Umbilical cord (tissue), 2 donors: ENCODE results near the gene FOXP1. TPM values are rescaled to one million over a fixed set of nuclear protein-coding genes. Genes with fewer than 3 reads are reported as not detected.
A peak's percentile ranks its signal among the peaks of the same experiment; 100 is the strongest.

Experiments used
- DNase-seq: peaks from one replicate; pipeline ENCODE4 v3.0.0-alpha.2; 2015; ENCODE audit warnings: low spot score
- total RNA-seq: library from RNA; depleted of rRNA; stranded (reverse); fragments of >200 nt; gene quantifications from one replicate; pipeline ENCODE4 v1.2.3, GENCODE V29; 2014; ENCODE audit warnings: low replicate concordance; ENCODE audit not compliant: insufficient read depth

Gene FOXP1
- total RNA-seq, 1 donor from 2014 or later = 148 TPM

DNA sequence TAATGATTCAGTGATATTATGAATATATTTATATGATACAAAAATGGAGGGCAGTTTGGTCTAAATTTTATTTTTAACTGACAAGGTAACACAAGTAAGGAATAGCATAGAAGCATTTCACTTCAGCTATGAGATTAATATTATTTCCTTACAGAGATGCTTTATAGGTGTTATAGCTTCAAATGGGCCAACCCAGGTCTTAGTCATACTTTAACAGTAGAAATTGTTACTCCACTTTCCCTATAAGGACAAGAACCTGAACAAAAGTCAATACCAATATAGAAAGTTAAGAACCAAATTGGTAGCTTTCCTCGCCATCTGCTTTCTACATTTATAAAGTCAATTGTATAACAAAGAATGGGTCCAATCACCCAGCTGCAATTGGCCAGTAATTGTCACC, 570.6 kb downstream of the FOXP1 start:
- DNase-seq = no peak

GRCh38 chr3:71011565-71012287, 571.8 kb downstream of the FOXP1 start:
- DNase-seq = no peak

DNA sequence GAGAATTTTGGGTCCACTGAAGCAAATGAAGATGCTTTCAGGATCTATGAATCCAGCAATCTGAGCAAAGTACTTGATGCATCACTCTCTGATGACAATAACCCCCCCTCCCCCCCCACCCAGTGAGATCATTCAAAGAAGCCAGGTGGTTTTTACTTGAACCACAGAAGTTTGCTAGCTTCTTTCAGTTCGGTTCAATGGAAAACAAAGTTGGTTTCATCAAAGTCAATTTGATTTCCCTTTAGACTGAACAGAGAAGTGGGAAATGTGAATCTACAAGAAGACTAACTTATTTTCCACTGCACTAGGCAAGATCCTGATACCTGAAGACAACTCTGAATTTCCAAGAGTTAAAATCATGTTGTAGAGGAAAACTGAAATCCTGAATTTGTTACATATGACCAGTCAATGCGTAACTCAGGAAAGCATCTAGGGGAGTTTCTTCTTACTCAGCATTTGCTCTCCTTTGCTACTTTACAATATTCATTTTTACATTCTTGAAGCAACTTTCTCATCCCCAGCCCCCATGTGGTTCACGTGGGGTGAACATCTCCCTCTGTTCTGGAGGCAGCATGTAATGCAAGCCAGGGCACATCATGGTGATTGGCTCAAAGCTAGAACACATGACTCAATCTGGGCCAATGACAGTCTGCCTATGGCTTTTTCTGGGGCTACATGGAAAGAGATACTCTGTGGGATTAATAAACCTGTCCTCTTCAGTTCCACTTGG, 572.6 kb downstream of the FOXP1 start:
- no peak for DNase-seq

DNA sequence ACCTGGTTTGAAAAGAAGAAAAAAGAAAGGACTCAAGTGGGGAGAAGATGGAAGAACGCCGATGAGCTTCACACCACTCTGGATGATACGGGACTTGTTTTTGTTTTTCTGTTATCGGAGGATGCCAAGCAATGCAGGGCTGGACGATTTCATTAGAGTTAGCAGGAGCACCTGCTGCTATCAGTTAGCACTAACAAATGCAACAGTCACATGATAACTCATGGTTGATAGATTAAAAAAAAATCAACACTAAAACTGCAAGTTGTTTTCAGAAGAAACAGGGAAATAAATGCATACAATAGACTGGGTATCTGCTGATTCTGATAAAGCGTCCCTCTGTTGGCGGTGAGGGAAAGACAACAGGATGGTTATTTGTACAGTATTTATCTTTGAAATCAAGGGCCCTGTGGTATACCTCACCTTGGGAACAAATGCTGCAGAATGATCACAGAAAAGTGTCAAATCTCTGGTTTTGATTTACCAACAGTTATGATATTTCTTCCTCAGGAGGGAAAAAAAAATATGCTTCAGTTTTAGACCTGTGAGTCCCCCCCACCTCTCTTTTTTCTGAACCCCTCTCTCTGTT, 575.1 kb downstream of the FOXP1 start:
- no peak for DNase-seq

DNA sequence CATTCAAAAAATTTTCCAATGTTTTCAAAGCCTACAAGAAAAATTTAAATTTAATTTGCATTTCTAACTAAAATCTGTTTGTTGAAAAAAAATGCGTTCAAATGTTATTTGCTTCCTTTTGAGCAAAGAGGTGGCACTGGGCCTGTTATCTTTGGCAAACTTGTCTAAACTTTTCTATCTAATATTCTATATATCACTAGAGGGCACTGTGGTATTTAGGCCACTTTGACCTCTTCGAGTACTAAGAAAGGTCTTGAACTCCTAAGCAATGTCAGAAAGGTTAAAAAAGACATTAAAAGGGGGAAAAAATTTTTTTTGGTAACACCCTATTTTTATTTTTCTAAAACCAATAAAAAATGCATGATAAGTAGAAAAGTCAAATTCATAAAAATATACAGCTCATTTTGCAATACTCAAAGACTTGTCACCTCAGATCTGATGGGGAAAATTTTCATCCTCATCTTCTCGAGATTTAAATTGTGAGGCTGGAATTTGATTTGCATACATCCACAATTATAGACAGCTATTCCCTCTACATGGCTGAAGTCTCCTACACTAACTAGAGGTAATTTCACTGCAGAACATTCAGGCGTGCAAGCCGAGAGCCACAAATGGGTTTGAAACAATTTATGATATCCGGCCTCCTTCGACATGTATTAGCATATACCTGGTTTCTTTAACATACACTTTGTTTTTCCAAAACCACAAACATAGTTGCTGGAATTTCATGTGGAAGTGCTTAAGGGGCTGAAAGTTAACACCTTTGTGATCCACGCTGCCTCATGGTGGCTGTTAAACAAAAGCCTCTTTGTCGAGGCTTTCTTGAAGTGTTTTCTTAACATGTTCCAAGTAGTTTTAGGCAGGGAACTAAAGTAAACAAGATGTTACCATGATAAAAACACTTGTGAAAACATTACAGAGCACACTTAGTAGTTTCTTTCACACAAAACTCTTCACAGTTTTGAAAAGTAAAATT, 576.4 kb downstream of the FOXP1 start:
- DNase-seq = peak; percentile 53

- DNase-seq = peak; percentile 64
These were observed 577.7 kb downstream of the FOXP1 start for GRCh38 chr3:71005702-71006321.

GRCh38 chr3:71003511-71003910, 580.0 kb downstream of the FOXP1 start:
- DNase-seq = no peak

DNA sequence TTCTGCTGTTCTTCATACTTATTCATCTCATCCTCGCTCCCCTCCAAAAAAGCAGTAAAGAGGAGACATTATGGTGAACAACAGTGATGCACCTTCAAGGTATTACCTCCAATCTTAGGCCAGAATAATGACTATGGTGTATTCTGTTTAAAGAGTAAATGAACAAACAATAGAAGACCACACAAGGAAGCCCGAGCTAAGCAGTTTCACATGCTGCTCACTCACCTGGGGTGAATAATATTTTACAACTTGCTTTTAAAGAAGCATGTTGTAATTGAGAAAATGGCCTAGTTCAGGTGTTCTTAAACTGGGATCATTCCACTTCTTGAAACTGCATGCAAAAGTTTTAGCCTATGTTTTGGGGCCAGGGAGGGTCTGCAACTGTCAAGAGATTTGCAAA, 581.2 kb downstream of the FOXP1 start:
- DNase-seq = no peak

DNA sequence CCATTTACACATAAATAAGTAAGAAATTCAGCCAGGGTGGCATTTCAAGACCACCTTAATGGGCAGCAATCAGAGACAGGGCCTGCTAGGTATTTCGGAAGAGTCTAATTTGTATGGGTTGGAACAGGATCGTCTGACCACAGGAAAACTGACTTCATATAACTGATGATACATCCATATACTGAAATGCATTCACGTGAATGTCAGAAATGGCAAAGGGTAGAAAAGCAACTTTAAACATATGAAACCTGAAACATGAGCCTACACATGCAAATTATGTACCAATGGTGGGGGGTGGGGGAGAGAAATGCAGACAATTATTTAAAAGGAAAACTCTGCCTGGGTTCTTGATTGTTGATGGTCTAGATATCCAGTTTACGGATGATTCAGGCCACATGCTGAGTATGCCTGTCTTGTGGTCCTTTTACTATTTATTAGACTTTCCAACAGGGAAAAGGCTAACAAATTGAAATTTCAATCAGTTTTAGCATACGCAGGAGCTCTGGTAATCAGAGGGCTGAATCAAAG, 582.2 kb downstream of the FOXP1 start:
- DNase-seq = no peak

GRCh38 chr3:71000483-71000882, 583.0 kb downstream of the FOXP1 start:
- no peak for DNase-seq

DNA sequence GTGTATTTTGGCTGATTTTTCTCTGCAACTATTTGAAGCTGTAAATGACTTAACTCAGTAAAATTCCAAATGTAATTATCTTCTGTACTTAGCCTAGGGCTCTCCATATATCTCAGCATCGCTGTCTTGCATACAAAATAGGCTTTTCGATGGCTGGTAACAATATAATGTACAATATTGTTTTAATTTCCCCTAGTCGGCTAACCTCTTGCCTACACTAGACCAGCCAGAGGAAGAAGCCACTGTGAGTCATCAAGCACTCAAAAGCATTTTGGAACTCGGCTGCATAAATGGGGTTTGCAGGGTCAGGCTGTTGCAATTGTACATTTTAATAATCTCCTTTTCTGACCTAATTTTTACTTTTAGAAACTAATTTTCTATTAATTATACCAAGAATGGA, 583.8 kb downstream of the FOXP1 start:
- DNase-seq = no peak

DNA sequence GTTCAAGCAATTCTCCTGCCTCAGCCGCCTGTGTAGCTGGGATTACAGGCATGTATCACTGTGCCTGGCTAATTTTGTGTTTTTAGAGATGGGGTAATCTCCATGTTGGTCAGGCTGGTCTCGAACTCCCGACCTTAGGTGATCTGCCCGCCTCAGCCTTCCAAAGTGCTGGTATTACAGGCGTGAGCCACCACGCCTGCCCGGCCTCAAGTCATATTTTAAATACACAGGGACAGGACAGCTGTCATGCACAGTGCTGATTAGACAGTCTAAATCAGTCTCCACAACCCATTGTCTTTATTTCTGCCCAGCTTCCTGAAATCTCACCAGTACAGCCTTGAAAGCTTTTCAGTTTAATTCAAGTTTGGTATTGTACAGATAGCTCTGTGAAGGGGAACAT, 587.4 kb downstream of the FOXP1 start:
- DNase-seq = no peak

GRCh38 chr3:70994644-70995043, 588.9 kb downstream of the FOXP1 start:
- no peak for DNase-seq

DNA sequence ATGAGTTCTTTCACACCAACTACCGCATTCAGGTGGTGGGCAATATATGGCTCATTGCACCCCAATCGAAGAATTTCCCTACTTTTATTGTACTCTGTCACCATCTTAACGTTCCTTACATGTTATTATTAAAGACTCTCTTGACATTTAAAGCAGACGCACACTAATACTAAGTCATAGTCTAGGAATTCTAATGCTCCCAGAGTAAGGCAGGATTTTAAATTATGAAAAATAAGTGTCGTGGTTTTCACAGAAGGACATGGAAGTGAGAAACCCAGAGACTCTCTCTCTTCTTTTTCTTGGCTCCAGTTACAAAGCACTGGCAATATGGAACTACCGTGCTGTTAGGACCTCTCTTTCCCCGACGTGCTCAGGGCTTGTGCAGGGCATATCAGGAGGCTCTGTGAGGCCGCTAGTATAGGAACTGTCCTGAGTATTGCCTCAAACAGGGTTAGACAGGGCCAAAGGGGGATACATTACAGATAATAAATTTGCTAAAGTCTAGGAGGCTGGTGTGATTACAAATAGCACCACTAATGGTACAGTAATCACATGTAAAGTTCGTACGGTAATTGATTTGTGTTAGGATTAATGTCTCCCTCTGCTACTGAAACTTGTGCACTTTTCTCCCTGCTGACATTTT, 590.8 kb downstream of the FOXP1 start:
- no peak for DNase-seq

GRCh38 chr3:70992131-70992530, 591.4 kb downstream of the FOXP1 start:
- no peak for DNase-seq

- no peak for DNase-seq
These were observed 592.8 kb downstream of the FOXP1 start for GRCh38 chr3:70990723-70991122.

DNA sequence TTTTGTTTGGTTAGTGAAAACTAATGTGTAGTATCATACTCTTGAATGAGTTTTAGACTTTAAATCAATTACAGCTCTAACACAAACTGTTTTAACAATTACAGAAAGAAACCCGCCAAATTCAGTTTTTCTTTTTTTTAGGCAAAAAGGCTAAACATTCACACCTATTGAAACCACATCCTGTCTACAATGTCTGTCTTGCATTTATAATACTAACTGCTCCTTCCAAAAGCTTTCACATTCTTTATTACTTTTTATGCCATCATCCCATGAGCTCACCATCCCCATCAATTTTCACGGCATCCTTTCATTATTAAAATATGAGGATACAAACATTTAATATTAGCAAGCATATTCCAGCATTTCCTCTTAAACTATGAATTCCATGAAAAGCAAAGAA, 593.3 kb downstream of the FOXP1 start:
- DNase-seq = no peak

DNA sequence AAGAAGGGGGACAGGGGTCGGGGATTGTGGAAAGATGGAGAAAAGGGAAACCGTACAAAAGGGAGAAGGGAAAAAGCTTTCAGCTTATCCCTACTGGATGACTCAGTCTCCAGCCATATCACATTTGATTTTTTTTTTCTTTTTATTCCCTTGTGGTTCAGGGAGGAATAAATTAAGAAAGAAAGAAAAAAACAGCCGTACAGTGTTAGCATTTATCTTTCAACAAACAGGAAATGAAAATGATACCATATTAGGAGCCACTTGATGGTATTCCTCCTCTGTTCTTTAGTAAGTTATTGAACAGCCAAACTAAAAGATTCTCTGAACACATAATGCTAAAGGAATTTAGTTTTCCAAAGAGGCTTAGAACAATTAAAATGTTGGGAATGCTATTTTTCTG, 594.4 kb downstream of the FOXP1 start:
- no peak for DNase-seq

DNA sequence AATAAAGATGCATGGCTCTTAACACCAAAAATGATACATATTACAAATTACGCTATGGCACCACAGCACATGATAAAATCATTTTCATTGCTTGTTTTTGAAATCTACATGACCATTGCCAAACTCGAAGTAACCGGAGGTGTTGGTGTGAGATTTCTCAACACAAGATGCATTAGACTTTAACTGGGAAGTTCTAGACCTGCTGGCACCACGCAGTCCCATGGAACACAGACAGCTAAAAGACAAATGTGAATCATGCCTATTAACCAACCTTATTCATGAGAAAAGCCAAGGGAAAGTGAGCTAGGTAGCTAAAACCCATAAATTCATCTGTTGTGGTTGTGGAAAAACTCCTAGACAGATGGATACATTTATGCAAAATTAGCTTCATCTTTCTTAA, 595.4 kb downstream of the FOXP1 start:
- no peak for DNase-seq

GRCh38 chr3:70985572-70985971, 598.0 kb downstream of the FOXP1 start:
- no peak for DNase-seq
